Measurements from ENCODE around the gene TK1. TPM values are rescaled to one million over a fixed set of nuclear protein-coding genes. Genes with fewer than 3 reads are reported as not detected.

The TK1 gene
- total RNA-seq, 1 experiment from 2014 or later, result 179 TPM

DNA sequence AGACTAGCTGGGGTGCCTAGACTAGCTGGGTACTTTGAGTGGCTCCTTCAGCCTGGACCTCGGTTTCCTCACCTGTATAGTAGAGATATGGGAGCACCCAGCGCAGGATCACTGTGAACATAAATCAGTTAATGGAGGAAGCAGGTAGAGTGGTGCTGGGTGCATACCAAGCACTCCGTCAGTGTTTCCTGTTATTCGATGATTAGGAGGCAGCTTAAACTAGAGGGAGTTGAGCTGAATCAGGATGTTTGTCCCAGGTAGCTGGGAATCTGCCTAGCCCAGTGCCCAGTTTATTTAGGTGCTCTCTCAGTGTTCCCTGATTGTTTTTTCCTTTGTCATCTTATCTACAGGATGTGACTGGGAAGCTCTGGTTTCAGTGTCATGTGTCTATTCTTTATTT lies 36.2 kb upstream of the TK1 start:
- no peak for DNase-seq (ENCODE audit: low read depth)

DNA sequence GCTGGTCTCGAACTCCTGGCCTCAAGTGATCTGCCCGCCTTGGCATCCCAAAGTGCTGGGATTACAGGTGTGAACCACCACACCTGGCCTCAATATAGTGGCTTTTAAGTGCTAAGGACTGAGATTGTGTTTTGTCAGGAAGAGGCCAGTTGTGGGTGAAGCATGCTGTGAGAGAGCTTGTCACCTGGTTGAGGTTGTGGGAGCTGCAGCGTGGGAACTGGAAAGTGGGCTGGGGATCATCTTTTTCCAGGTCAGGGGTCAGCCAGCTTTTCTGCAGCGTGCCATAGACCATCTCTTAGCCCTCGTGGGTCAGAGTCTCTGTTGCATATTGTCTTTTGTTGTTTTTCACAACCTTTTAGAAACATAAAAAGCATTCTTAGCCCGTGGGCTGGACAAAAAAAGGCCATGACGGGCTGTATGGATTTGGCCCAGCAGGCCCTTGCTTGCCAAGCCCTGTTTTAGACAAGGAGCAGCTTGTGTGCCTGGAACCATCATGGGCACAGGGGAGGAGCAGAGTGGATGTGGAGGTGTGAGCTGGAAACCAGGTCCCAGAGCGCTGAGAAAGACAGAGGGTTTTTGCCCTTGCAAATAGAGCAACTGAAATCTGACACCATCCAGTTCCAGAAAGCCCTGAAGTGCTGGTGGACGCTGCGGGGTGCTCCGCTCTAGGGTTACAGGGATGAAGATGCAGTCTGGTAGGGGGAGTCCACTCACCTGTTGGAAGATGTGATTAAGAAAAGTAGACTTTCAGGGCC lies 32.7 kb upstream of the TK1 start:
- no peak for DNase-seq (ENCODE audit: low read depth)

DNA sequence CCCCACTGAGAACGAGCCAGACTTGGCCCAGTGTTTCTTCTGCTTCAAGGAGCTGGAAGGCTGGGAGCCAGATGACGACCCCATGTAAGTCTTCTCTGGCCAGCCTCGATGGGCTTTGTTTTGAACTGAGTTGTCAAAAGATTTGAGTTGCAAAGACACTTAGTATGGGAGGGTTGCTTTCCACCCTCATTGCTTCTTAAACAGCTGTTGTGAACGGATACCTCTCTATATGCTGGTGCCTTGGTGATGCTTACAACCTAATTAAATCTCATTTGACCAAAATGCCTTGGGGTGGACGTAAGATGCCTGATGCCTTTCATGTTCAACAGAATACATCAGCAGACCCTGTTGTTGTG lies 27.8 kb upstream of the TK1 start:
- DNase-seq (ENCODE audit: low read depth), result no peak

DNA sequence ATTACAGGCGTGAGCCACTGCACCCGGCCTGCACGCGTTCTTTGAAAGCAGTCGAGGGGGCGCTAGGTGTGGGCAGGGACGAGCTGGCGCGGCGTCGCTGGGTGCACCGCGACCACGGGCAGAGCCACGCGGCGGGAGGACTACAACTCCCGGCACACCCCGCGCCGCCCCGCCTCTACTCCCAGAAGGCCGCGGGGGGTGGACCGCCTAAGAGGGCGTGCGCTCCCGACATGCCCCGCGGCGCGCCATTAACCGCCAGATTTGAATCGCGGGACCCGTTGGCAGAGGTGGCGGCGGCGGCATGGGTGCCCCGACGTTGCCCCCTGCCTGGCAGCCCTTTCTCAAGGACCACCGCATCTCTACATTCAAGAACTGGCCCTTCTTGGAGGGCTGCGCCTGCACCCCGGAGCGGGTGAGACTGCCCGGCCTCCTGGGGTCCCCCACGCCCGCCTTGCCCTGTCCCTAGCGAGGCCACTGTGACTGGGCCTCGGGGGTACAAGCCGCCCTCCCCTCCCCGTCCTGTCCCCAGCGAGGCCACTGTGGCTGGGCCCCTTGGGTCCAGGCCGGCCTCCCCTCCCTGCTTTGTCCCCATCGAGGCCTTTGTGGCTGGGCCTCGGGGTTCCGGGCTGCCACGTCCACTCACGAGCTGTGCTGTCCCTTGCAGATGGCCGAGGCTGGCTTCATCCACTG lies 27.3 kb upstream of the TK1 start, which contains the start of gene BIRC5:
BIRC5 (plus strand) TSS at position 238 of the 690 bp plus-strand sequence; CDS start at position 302, 64 bp downstream.
- peak; percentile 83 for DNase-seq (ENCODE audit: low read depth)

DNA sequence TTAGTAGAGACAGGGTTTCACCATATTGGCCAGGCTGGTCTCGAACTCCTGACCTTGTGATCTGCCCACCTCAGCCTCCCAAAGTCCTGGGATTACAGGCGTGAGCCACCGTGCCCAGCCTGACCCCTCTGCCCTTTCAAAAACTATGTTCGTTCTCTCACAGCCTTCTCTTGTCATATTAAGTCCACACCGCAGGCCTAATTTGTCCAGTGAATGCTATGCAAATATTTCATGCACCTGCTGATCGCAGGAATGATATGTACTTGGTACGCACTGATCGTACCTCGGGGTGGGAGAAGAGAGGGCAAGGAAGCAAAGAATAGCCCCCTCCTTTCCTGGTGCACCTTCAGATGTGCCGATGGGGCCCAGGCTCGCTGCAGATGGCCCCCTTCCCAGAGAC lies 24.2 kb upstream of the TK1 start:
- no peak for DNase-seq (ENCODE audit: low read depth)

DNA sequence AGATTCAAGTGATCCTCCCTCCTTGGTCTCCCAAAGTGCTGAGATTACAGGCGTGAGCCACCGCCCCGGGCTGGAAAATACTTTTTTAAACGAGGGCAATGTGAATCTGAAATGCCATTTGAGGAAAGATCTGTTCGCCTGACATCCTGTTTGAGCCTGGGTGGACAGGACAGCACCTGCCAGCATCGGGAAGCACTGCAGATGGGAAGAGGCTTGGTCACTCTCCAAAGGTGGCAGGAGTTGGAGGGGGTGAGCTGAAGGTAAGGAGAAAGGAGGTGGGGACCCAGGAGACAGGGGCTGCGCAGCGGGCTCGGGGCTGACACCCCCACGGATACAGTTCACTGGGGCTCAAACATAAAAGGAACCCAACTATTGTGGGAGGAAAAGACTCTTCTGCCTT lies 23.3 kb upstream of the TK1 start:
- DNase-seq (ENCODE audit: low read depth), result no peak

DNA sequence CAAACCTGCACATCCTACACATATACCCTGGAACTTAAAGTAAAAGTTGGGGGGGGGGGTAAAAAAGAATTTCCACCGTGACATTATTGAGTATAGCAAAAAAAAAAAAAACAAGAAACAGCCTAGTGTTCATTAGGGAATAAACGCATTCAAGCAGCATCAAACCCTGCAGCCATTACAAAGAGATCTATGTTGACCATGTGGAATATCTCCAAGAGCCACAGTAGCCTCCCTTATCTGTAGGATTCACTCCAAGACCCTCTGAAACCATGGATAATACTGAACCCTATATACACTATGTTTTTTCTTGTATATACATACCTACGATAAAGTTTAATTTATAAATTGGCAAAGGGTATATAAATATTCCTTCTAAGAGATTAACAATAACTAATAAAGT lies 21.6 kb upstream of the TK1 start:
- DNase-seq (ENCODE audit: low read depth), result no peak

DNA sequence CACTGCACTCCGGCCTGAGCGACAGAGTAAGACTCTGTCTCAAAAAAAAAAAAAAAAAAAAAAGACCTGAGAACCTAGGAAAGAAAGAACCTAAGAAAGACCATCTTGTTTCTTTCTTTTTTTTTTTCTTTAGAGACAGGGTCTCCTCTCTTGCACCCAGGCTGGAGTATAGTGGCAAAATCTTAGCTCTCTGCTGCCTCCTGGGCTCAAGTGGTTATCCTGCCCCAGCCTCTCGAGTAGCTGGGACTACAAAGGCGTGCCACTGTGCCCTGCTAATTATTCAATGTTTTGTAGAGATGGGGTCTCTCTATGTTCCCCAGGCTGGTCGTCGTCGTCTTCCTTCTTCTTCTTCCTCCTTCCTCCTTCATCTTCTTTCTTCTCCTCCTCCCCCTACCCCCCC lies 19.4 kb upstream of the TK1 start:
- no peak for DNase-seq (ENCODE audit: low read depth)

DNA sequence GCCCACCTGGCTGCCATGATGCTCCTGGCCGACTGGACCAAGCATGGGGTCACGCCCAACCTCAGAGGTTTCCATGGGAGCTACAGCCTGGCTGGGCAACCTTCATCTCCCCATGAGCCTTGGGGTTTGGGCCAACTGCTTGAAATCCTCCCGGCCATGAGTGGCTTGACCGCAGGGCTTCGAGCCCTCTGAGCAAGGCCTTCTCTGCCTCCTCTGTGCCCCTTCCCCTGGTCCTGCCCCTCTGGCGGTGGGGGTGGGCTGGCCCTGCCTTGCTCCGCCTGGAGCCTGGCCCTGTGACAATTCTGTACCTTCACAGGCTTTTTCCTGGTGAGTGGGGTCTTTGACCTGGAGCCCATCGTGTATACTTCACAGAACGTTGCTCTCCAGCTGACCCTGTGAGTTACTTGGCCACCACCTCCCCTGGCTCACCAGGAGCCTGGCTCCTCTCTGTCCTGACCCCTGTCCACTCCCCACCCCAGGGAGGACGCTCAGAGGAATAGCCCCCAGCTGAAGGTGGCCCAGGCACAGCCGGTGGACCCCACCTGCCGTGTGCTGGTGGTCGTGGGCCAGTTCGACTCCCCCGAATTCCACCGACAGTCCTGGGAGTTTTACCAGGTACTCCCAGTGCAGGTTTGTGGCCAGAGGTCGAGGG lies 18.4 kb upstream of the TK1 start:
- no peak for DNase-seq (ENCODE audit: low read depth)

DNA sequence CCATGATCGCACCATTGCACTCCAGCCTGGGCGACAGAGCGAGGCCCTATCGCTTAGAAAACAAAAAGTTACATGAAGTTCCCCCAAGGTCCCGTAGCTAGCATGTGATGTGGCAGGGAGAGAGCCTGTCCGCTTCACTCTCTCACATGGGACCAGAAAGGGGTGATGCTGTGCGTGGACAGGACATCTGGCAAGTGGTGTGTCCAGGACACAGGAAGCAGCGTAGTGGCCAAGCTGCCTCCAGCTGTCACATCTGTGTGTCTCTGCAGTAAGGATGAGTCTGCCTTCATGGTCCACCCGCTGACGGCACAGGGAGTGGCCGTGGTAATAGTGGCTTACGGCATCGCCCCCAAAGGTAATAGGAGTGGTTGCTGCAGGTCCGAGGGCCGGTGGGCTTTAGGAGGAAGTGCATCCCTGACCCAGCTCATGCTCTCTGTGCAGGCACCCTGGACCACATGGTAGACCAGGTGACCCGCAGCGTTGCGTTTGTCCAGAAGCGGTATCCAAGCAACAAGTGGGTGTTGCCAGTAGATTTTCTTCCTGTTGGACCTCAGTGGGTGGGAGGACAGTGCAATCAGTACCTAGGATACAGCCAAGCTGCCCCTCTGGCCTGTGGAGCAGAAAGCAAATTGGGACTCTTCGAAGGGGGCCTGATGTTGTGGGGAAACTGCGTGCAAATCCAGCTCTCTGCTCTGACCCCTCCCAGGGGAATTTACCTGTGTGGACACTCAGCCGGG lies 17.7 kb upstream of the TK1 start:
- DNase-seq (ENCODE audit: low read depth), result no peak

DNA sequence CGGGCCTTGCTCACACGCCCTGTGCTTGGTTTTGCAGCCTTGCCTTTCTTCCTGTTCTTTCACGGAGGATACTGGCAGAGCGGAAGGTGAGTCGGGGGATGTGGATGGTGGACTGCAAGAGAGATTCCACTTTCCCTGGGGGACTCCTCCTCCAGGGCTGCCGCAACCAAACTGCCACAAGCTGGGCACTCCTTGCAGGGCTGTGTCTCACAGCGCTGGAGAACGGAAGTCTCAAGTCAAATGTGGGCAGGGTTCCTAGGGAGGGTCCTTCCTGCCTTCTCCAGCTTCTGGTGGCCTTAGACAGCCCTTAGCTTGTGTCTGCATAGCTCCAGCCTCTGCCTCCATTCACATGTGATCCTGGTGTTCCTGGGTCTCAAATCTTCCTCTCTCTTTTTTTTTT lies 15.8 kb upstream of the TK1 start:
- no peak for DNase-seq (ENCODE audit: low read depth)

DNA sequence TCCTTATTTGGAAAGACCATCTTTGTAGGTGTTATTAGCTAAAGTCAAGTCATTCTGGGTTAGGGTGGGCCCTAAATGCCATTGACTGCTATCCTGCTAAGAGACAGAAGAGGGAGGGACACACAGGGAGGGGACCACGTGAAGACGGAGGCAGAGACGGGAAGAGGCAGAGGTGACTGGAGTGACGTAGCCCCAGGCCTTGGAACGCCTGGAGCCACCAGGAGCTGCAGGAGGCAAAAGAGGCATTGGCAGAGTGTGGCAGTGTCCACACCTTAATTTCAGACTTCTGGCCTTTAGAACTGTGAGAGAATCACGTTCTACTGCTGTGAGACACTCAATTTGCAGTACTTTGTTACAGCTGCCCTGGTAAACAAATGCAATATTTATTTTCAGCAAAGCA lies 13.6 kb upstream of the TK1 start:
- no peak for DNase-seq (ENCODE audit: low read depth)

DNA sequence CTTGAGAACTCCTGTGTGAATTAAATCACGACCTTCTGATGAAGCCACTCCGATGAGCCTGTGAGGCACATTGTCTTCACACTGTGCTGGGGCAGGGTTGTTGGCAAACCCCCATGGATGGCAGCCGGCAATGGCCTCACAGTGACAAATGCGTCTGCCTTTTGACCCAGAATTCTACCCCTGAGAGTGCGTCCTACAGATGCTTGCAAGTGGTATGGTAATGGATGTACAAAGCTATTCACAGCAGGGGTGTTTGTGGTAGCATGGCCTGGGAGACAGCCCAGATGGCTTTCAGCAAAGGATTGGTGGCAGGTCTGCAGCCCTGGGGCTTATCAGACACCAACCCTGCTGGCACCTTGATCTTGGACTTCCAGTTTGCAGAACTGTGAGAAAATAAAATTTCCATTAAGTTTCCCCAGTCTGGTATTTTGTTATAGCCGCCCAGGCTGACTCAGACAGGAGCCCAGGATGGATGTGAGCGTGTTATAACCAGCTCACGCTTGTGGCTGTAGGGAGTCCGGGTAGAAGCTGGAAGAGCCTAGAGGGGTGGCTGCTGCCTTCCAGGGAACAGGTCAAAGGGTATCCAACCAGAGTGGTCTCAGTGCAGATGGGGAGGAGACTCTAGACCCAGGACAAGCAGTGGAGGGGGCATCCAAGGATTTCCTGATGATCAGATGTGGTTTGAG lies 10.4 kb upstream of the TK1 start:
- no peak for DNase-seq (ENCODE audit: low read depth)

DNA sequence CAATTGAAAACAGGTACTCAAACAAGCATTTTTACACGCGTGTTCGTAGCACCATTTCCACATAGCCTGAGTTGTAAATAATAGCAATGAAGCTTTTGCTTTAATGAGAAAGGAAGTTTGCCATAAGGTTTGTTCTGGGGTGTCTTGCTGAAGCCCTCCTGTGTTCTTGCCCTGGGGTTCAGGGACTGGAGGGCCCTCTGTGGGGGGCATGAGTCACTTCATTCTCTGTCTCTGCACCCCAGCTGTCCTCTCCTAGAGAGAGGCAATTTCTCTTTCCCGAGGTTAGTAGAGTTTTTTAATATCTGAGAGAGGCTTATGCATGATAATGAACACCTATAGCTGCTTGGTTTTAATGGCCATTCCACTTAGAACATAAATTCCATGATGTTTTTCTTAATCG lies 9.9 kb upstream of the TK1 start:
- DNase-seq (ENCODE audit: low read depth), result peak; percentile 22

DNA sequence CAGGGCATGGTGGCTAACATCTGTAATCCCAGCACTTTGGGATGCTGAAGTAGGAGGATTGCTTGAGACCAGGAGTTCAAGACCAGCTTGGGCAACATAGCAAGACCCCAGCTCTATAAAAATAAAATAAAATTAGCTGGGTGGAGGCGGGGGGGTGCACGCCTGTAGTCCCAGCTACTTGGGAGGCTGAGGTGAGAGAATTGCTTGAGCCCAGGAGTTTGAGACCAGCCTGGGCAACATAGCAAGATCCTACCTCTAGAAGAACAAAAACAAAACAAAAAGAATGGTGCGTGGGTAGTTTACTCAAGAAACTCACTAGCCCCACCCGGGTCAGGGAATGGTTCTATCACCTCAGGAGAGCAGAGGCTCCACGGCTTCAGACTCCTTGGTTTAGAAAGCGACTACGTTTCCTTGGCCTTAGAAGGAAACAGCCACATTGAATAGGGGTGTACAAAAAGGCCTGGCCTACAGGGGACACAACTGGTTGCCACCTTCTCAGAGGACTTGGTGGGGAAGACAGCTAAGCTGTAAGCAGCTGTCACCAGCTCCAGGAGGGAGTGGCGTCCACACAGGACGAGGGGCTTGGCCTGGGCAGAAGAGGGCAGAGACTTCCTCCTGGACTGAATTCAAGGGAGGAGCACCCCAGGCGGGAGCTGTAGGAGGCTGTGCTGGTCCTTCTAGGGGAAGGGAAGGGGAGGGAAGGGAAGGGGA lies 716 bp downstream of the TK1 start:
- DNase-seq (ENCODE audit: low read depth), result peak; percentile 74

DNA sequence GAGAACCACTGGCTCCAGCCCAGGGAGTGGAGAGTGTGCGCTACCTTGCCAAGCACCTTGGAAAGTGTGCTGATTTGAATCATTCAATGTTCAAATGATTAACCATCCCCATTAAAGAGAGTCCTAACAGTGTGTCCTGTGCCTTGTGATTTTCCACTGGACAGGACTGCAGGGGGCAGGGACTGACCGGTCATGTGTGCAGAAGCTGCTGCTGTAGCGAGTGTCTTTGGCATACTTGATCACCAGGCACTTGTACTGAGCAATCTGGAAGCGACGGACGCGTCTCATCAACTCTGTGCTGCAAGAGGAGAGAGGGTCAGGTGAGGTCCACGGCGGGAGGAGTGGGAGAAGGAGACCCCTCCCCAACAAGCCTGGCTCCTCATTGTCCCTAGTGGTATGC lies 2.0 kb downstream of the TK1 start:
- no peak for DNase-seq (ENCODE audit: low read depth)

DNA sequence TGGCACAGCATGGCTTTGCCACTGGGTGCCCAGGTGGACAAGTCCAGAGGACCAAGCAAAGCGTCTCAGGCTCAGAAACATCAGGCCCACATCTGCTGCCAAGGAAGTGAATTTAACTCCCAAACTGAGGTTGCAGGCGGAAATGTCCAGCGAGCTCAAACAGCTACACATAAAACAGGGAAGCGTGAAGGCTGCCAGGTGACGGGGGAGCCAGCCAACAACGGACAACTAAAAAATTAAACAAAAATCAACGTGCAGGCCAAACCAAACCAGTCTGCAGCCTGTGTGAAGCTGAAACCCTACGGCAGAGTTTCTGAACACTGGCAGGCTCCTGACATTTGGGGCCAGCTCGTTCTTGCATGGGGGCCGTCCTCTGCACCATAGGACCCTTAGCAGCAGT lies 2.5 kb downstream of the TK1 start:
- DNase-seq (ENCODE audit: low read depth), result no peak

DNA sequence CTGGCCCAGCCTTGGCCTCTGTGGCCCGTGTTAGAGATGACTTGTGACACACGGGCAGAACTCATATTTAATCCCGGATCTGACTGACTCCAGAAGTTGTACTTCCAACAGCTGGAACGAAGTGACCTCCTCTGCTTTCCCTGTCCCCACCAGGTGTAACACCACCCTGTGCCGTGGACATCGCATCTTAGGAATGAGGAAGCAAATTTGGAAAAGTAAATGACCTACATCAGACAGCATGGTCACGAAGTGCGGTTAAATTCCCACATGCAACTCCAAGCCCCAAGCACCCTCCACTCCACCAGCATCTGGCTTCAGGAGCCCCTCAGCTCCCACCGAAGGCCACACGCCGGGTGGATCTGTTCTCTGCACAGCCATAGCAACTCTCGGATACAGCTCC lies 2.9 kb downstream of the TK1 start:
- no peak for DNase-seq (ENCODE audit: low read depth)

DNA sequence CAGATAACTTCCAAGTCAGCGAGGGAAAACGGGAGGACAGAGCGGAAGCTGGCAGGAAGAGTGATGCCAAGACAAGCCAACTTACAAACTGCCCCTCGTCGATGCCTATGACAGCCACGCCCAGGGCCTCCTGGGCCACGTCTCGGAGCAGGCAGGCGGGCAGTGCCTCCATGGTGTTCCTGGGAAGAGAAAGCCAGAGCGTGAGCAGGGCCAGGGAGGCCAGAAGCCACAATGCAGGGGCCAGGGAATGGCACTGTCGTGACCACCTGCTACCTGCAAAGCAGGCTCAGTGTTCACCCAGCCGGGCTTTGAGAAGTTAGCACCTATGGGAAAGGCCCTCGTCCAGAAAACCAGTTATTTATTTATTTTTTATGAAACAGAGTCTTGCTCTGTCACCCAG lies 4.3 kb downstream of the TK1 start:
- no peak for DNase-seq (ENCODE audit: low read depth)

DNA sequence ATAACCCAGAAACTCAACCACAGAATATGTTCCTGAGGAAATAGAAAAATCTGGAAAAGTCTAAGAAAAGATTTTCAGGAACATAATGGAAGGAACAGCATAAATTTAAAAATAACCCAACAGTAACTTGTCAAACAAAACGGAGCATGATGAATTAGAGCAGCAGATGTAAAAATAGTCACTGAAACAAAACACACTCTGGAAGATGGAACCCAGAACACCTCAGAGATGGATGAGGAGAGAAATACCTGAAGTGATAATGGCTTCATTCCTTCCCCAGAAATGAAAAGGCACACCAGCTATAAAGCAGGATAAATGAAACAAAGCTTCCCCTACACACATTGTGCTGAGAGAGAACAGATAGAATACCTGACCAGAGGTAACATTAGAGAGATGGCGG lies 6.3 kb downstream of the TK1 start:
- DNase-seq (ENCODE audit: low read depth), result no peak

DNA sequence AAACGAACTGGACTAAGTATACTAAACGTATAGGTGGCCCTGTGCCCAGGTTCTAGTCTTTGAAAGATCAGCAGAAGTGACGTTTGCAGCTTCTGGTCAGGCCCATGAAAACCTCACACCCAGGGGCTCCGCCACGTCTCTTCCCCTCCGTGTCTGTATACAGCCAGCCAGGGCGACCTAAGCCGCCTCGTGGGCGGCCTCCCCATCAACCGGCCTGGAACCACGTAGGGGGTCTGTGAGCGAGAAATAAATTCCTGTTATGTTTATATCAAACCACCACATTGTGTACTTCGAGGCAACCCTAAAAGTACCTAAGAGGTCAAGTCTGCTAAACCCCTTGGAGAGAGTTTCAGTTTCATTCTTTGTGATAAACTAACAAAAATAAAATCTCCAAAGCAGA lies 6.8 kb downstream of the TK1 start:
- no peak for DNase-seq (ENCODE audit: low read depth)

All from LHCN-M2 (cell line).